HUES6 (cell line): ENCODE data around the gene ATXN1.
A peak's percentile ranks its signal among the peaks of the same experiment; 100 is the strongest.

Experiments
- H3K27ac ChIP-seq: 2 replicates; pipeline ENCODE4 v1.7.0; 2013; ENCODE audit warnings: low read depth, mild to moderate bottlenecking, low read length, inconsistent platforms
- H3K27me3 ChIP-seq: 2 replicates; pipeline ENCODE4 v1.6.1; 2013; ENCODE audit warnings: low read length; ENCODE audit not compliant: control insufficient read depth, insufficient read depth
- H3K36me3 ChIP-seq: 2 replicates; pipeline ENCODE4 v1.6.1; 2013; ENCODE audit warnings: low read length; ENCODE audit not compliant: control insufficient read depth, insufficient read depth
- H3K4me1 ChIP-seq: 2 replicates; pipeline ENCODE4 v1.6.1; 2013; ENCODE audit warnings: low read length; ENCODE audit not compliant: control insufficient read depth, insufficient read depth
- H3K4me3 ChIP-seq: 2 replicates; pipeline ENCODE4 v1.5.1; 2013; ENCODE audit warnings: low read depth, low read length
- H3K9ac ChIP-seq: one replicate; pipeline ENCODE4 v1.6.1; 2013; ENCODE audit warnings: mild to moderate bottlenecking, low read length
- H3K9me3 ChIP-seq: 2 replicates; pipeline ENCODE4 v1.6.1; 2013; ENCODE audit warnings: low read depth, low read length; ENCODE audit not compliant: control insufficient read depth, insufficient read depth

ATXN1 gene

DNA sequence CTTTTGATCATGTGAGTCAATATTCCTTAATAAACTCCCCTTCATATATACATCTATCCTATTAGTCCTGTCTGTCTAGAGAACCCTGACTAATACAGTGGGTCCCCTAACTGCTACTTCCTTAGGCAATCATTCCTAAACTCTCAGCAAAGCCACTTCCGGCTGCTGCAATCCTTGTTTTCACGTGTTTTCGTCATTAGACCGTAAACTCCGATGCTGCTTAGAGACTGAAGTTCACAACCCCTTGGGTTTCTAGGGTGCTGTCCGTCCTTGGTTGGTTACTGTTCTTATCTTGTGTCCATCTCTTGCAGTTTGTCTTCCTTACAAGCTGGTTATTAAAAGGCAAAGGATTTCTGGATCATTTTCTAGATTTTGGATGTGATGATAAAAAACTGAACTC, 416.5 kb downstream of the ATXN1 start:
- Histone ChIP-seq H3K4me1 (peaks cover 12% of the 10 kb centered on the region), H3K27ac (no peak overlapping the region), H3K9me3 (no peaks in the 10 kb centered on the region), H3K4me3 (no peak overlapping the region), H3K9ac (no peak overlapping the region), H3K27me3 (no peaks in the 10 kb centered on the region), H3K36me3 (no peaks in the 10 kb centered on the region)

- H3K27ac ChIP-seq: no peak overlapping the region
- H3K4me1 ChIP-seq: peaks cover 23% of the 10 kb centered on the region
- H3K9ac ChIP-seq: no peak overlapping the region
- H3K9me3 ChIP-seq: no peaks in the 10 kb centered on the region
- no peaks in the 10 kb centered on the region for H3K36me3 ChIP-seq
- no peaks in the 10 kb centered on the region for H3K27me3 ChIP-seq
- no peak overlapping the region for H3K4me3 ChIP-seq
These were observed 417.7 kb downstream of the ATXN1 start for GRCh38 chr6:16343593-16343992.

- H3K9ac ChIP-seq: no peak overlapping the region
- no peak overlapping the region for H3K27ac ChIP-seq
- H3K9me3 ChIP-seq: no peaks in the 10 kb centered on the region
- H3K36me3 ChIP-seq: no peaks in the 10 kb centered on the region
- H3K27me3 ChIP-seq: no peaks in the 10 kb centered on the region
- H3K4me3 ChIP-seq: no peak overlapping the region
- H3K4me1 ChIP-seq: peaks cover 10% of the 10 kb centered on the region; the same call in 1 of the 2 replicates
These were observed 422.0 kb downstream of the ATXN1 start for GRCh38 chr6:16339265-16339587.

GRCh38 chr6:16338577-16339264, 422.5 kb downstream of the ATXN1 start:
- Histone ChIP-seq H3K27ac (no peak overlapping the region), H3K36me3 (no peaks in the 10 kb centered on the region), H3K9ac (no peak overlapping the region), H3K27me3 (no peaks in the 10 kb centered on the region), H3K4me1 (peaks cover 10% of the 10 kb centered on the region; the same call in 1 of the 2 replicates), H3K4me3 (no peak overlapping the region), H3K9me3 (no peaks in the 10 kb centered on the region)

DNA sequence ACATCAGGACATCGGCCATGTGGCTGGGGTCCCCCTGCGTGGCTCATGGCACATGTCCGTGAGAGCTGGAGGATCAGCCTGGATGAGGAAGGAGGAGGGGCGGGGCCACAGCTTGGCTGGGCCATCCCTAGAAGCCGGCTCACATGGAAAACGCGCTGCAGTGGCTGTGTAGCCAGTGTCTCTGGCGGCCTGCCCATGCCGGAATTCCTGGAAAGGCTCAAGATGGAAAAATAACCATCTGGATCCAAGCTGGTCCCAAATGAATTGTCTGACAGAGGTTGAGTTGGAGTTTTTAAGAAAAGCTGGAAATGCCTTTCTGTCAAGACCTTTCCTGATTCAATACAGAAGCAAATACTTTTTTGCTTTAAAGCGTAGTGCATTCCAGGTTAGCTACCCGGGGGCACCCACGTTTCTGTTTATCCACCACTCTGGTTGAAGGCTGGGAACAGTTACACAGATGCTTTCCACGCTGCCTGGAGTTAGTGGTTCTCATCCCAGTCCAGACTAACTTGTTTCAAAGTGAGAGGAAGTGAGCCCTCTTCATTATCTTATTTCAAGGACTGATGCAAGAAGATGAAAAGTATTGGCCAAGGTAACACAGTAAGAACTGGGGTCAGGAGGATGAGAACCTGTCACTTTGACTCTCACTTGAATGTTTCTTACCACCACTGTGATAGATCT, 423.8 kb downstream of the ATXN1 start:
- Histone ChIP-seq H3K9ac (no peak overlapping the region), H3K27me3 (no peaks in the 10 kb centered on the region), H3K4me1 (peaks cover 11% of the 10 kb centered on the region; the same call in 1 of the 2 replicates), H3K9me3 (no peaks in the 10 kb centered on the region), H3K27ac (no peak overlapping the region), H3K36me3 (no peaks in the 10 kb centered on the region), H3K4me3 (no peak overlapping the region)

- H3K4me1 ChIP-seq: peaks cover 13% of the 10 kb centered on the region; the same call in 1 of the 2 replicates
These were observed 424.4 kb downstream of the ATXN1 start for GRCh38 chr6:16336911-16337294.

DNA sequence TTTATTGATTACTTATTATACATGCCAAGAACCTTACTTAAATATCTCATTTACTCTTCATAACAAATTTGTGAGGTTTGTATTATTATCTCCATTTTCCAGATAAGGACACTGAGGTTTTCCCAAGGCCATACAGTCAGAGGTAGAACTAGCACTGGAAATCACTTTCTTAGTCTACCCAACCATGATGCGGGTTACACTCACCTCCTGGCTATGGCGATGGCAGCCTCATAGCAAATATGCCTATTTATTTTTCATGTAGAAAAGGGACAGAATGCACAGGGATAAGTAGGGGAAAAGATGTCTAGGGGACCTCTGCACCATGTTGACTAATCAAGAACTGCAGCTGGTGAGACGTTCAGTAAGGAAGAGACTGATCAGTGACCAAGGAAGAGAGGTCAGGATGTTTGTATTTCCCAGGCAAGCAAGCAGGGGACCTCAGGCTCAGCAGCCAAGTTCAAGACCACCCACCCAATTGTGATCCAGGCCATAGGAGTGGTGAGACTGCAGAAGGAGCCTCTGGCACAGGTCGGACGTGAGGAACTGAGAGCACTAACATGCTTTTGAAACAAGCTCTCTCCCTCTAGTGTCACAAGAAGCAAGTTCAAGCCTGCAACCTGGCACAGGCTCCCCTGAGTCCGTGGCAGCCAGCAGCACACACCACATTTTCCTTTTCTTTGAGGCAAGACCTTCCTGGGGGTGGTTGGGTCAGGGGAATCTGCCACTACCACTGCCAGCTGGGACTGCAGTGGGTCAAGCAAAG, 425.0 kb downstream of the ATXN1 start:
- H3K9ac ChIP-seq: no peak overlapping the region
- H3K36me3 ChIP-seq: no peaks in the 10 kb centered on the region
- no peaks in the 10 kb centered on the region for H3K9me3 ChIP-seq
- H3K27me3 ChIP-seq: no peaks in the 10 kb centered on the region
- H3K4me3 ChIP-seq: no peak overlapping the region
- H3K4me1 ChIP-seq: peaks cover 18% of the 10 kb centered on the region; the same call in 1 of the 2 replicates
- H3K27ac ChIP-seq: no peak overlapping the region

More at GRCh38 chr6:16336911-16337294, 424.4 kb downstream of the ATXN1 start:
- no peak overlapping the region for H3K27ac ChIP-seq
- H3K9ac ChIP-seq: no peak overlapping the region
- no peak overlapping the region for H3K4me3 ChIP-seq
- no peaks in the 10 kb centered on the region for H3K36me3 ChIP-seq
- H3K27me3 ChIP-seq: no peaks in the 10 kb centered on the region
- no peaks in the 10 kb centered on the region for H3K9me3 ChIP-seq

DNA sequence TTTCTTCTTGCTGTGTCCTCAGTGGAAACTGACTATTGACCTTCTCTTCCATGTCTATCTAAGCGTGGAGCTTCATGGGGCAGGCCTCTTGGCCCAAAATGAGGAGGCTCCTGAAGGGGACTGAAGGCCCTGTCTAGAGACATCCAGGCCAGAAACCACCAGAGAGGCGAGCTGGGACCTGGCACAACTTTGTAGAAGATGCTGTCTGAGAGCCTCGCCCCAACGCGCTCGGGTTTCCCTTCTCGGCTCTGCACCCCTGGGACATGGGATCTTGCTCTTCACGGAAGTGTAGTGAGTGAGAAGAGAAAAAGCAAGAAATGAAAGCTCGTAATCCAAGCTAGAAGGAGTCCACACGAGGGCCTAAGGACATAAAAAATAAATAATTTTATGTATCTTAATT, 426.1 kb downstream of the ATXN1 start:
- Histone ChIP-seq H3K36me3 (no peaks in the 10 kb centered on the region), H3K27me3 (no peaks in the 10 kb centered on the region), H3K4me1 (peaks cover 18% of the 10 kb centered on the region; the same call in 1 of the 2 replicates), H3K27ac (no peak overlapping the region), H3K9me3 (no peaks in the 10 kb centered on the region), H3K9ac (no peak overlapping the region), H3K4me3 (no peak overlapping the region)

GRCh38 chr6:16334671-16335070, 426.6 kb downstream of the ATXN1 start:
- Histone ChIP-seq H3K36me3 (no peaks in the 10 kb centered on the region), H3K4me1 (peaks cover 18% of the 10 kb centered on the region; the same call in 1 of the 2 replicates), H3K9ac (no peak overlapping the region), H3K4me3 (no peak overlapping the region), H3K9me3 (no peaks in the 10 kb centered on the region), H3K27ac (no peak overlapping the region), H3K27me3 (no peaks in the 10 kb centered on the region)

GRCh38 chr6:16333580-16333979, 427.7 kb downstream of the ATXN1 start:
- Histone ChIP-seq H3K9ac (no peak overlapping the region), H3K9me3 (no peaks in the 10 kb centered on the region), H3K4me3 (no peak overlapping the region), H3K27me3 (no peaks in the 10 kb centered on the region), H3K36me3 (no peaks in the 10 kb centered on the region), H3K27ac (no peak overlapping the region), H3K4me1 (peaks cover 8% of the 10 kb centered on the region; the same call in 1 of the 2 replicates)

DNA sequence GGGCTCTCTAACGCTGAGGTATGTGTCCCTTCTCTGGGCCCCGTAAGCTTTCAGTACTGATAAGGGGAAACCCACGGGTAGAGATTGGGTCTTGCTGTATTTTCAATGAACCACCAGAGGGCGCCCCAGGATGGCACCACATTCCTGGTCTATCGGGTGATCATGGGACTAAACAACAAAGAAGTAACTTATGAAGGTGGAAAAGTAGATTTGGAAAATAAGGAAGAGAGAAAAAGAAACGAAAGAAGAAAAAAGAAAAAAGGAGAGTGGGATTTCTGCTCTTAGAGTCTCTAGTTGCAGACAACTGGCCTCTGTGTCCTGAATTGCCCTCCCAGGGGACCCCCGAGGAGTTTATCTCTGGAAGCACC, 429.1 kb downstream of the ATXN1 start:
- no peak overlapping the region; the same call in 1 of the 2 replicates for H3K4me3 ChIP-seq
- H3K4me1 ChIP-seq: peaks cover 8% of the 10 kb centered on the region; the same call in 1 of the 2 replicates
- no peaks in the 10 kb centered on the region for H3K27me3 ChIP-seq
- no peak overlapping the region for H3K27ac ChIP-seq
- no peaks in the 10 kb centered on the region for H3K36me3 ChIP-seq
- H3K9ac ChIP-seq: peak overlapping the region; percentile 27
- H3K9me3 ChIP-seq: no peaks in the 10 kb centered on the region
